ENCODE measurements around the gene DXO.

- TF ChIP-seq POLR2A (IDR thresholded peaks at IDR 0.05) (no peak), CTCF (IDR thresholded peaks at IDR 0.05) (no peak)
Measured at GRCh38 chr6:31927242-31927862, 44.6 kb downstream of the DXO start, which contains the start of gene C2.

Data from lower leg skin (tissue), 3 donors.